CD4-positive, alpha-beta T cell treated with Interleukin-1 beta for 1 hour (primary cell): ENCODE data around the gene LHX3.

ENCODE experiments used
- DNase-seq, 2 donors: peaks; one replicate each; pipeline ENCODE4 v3.0.0-alpha.2; 2020 to 2022

Gene LHX3

GRCh38 chr9:136190656-136191055 is 14.3 kb downstream of the LHX3 start:
- DNase-seq: no peak

GRCh38 chr9:136190237-136190601 is 14.7 kb downstream of the LHX3 start:
- no peak for DNase-seq

- no peak for DNase-seq
Measured at GRCh38 chr9:136189394-136190236, 15.3 kb downstream of the LHX3 start.

- no peak for DNase-seq
Measured at GRCh38 chr9:136187683-136188586, 17.0 kb downstream of the LHX3 start.

- DNase-seq: no peak
Measured at GRCh38 chr9:136187197-136187596, 17.7 kb downstream of the LHX3 start.

- no peak for DNase-seq
Measured at GRCh38 chr9:136186386-136186785, 18.5 kb downstream of the LHX3 start.

- no peak for DNase-seq
Measured at GRCh38 chr9:136185596-136186366, 19.1 kb downstream of the LHX3 start.

GRCh38 chr9:136185066-136185465 is 19.9 kb downstream of the LHX3 start:
- DNase-seq: no peak

GRCh38 chr9:136182850-136183422 is 22.0 kb downstream of the LHX3 start:
- DNase-seq: no peak

- DNase-seq: no peak
Measured at GRCh38 chr9:136182420-136182787, 22.5 kb downstream of the LHX3 start.

- no peak for DNase-seq
Measured at GRCh38 chr9:136181784-136182419, 23.0 kb downstream of the LHX3 start.

- DNase-seq: no peak
Measured at GRCh38 chr9:136180586-136180985, 24.3 kb downstream of the LHX3 start.

GRCh38 chr9:136179761-136180160 is 25.2 kb downstream of the LHX3 start:
- no peak for DNase-seq

- no peak for DNase-seq
Measured at GRCh38 chr9:136179101-136179616, 25.8 kb downstream of the LHX3 start.

- DNase-seq: no peak
Measured at GRCh38 chr9:136178773-136179075, 26.2 kb downstream of the LHX3 start.

- DNase-seq: no peak
Measured at GRCh38 chr9:136178061-136178772, 26.7 kb downstream of the LHX3 start.

GRCh38 chr9:136177224-136177623 is 27.7 kb downstream of the LHX3 start:
- DNase-seq: no peak

GRCh38 chr9:136175616-136176197 is 29.2 kb downstream of the LHX3 start:
- DNase-seq: no peak

- DNase-seq: no peak
Measured at GRCh38 chr9:136174779-136175615, 29.9 kb downstream of the LHX3 start.

- no peak for DNase-seq
Measured at GRCh38 chr9:136173648-136174290, 31.2 kb downstream of the LHX3 start.
